ENCODE results near the gene TAS2R41.

The TAS2R41 gene, protein sequence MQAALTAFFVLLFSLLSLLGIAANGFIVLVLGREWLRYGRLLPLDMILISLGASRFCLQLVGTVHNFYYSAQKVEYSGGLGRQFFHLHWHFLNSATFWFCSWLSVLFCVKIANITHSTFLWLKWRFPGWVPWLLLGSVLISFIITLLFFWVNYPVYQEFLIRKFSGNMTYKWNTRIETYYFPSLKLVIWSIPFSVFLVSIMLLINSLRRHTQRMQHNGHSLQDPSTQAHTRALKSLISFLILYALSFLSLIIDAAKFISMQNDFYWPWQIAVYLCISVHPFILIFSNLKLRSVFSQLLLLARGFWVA

DNA sequence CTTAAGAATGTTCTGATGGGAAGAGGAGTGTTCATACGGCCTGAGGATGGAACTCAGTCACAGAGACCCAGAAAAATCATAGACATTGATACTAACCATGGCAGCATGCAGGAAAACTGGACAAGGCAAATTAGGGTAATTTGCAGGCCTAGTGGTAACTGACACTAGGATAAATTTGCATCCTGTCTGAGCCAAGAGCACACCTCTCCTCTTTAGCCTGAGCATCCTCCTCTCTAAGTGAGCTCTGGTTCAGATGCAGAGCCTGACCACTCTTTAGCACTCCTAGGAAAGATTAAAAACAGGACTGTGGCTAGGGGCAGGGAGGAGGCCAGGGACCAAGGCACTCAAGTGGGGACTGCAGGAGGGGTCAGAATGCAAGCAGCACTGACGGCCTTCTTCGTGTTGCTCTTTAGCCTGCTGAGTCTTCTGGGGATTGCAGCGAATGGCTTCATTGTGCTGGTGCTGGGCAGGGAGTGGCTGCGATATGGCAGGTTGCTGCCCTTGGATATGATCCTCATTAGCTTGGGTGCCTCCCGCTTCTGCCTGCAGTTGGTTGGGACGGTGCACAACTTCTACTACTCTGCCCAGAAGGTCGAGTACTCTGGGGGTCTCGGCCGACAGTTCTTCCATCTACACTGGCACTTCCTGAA is at the start of gene TAS2R41:
TAS2R41 (plus strand) TSS at position 373 of the 650 bp plus-strand sequence; CDS start at position 373, 0 bp downstream.
- no peak for DNase-seq

DNA sequence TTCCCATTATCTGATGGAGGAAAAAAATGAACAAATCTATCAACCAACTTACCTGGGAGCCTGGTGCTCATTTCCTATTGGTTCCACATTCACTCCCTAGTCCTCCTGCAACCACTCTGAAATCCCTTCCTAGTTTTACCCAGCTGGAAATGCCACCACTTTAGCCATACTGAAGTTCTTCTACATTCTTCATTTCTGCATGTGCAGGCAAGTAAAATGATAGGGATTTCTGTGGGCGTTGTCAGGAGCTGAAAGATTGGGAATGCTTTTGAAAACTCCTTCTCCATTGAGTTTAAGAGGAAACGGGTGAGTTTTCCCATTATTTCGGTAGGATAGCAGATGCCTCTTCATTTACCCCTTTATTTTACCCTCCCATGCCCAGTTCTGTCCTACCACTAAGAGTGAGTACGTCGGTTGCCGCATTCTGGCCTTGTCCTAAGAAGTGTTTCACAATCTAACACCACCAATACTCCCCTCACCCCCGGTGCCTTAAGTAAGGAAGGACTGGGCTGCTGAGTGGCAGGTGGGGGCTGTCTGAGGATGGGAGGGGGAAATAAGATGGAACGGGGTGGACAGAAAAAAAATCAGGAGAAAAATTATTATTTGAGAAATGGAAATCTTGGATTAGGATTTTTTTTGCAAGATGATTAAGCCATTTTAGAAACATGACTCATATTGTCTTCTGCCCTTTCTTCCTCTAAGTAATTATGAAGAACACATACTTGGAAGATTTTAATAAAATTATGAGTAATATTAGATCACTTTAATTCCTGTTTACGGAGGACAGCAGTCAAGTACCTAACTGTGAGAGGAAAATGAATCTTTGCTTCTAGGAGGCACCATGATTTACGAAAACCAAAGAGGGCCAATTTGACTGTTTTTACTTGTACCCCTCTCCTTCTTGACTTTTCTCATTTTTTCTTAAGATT is 47.6 kb upstream of the TAS2R41 start:
- no peak for DNase-seq

DNA sequence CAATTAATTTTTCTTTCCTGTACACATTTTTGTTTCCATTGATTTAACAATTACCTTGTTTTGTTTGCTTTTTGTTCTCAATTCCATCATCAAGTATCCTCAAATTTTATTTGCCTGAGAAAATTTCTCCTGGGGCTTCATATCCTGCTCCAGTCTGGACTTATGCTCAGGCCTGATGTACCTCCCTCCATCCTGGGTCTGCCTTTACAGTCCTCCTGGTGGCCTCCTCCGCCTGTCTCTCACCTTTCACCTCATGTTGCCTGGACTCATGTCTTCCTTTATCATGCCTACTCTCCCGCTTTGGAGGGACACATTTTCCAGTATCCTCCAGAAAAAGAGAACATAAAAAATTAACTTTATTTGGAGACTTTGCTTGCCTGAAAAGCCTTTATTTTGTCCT is 46.6 kb upstream of the TAS2R41 start:
- DNase-seq, result no peak

DNA sequence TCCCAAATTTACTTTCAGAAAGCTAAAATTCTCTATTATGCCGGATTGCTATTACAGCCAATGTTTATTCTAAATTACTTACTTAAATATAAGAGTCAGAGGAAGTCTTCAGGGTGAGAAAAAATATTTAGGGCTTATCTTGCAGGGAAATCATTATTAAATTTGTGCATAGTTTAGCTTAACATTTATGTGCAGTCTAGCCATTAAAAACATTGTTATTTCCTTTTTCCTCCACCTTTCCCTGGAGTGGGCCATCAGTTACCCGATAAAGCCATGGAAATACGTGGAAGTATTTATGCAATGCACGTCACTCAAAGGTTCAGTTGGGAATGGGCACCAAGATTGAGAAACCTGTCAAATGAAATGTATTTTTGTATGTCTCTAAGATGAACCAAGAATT is 43.9 kb upstream of the TAS2R41 start:
- no peak for DNase-seq

DNA sequence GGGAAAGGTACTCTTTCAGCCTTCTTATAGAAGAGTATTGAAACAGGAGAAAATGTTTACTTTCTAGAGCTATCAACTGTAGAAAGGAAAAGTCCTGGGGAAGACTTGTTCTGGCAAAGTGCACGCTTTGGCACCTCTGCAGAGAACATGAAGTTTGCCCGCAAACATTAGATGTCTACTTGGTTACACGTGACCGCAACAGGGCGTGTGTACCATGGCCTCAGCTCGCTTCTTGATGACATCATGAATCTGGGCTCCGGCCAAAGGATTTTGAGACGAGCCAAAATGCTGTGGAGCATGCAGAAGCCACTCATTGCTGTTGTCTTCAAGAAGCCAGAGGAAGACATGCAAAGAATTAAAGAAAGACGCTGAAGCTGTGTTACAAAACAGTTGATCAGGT is 43.0 kb upstream of the TAS2R41 start:
- DNase-seq, result no peak

DNA sequence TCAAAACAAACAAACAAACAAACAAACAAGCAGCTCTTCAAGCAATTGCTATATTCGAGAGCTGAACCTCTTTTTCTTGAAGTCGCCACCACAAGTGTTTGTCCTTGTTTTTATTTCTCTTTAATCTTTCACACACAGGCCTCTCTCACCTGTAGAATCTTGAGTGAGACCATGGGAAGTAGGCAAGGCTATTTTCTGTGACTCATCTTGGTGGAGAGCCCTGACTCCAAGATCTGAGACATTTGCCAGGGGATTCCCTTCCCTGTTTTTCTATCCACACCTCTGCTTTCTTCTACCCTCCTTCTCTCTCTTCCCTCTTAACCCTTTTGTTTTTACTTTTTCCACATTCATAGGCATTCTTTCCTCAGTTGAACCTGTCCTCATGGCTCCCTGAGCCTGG is 42.4 kb upstream of the TAS2R41 start:
- no peak for DNase-seq

DNA sequence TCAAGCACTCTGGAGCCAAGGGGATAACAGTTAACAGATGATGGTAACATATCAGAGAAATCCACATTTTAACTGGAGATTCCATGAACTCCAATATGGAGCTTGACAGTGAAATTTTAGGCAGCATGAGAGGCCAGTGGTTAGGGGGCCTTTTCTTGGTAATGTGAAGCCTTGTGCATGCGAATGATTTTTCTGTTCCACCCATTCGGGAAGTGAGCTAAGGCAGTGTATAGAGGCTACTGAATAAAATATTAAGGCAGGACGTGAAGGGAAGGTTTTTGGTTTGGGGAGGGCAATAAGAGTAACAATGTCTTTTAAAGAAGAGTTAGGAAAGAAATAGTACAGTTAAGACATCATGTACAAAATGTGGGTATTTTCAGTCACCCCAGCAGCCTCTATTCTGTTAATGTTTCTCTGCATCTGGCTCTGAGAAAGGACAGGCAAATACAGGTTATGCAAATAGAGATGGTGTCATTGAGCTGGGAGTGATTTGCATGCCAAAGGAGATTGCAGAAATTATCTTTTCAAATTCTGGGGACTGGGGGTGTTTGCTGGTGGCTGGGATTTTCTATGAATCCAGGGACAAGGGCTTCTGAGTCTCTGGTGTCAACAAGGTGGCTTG is 41.2 kb upstream of the TAS2R41 start:
- DNase-seq, result no peak

DNA sequence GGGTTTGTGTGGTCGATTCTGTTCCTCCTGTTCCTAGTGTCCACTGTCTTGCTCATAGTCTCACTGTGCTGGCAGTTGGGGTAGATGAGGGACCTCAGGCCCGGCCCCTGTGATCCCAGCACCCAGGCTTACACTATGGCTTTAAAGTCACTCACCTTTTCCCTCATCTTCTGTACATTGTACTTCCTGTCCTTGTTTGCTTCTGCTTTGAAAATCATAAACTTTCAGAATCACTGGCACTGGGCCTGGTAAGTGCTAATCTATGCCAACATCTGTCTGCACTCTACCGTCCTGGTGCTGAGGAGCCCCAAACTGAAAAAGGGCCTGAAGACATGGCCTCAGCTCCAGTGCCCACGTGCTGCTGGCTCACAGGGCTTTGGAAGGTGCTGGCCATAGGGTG is 40.1 kb upstream of the TAS2R41 start:
- no peak for DNase-seq

DNA sequence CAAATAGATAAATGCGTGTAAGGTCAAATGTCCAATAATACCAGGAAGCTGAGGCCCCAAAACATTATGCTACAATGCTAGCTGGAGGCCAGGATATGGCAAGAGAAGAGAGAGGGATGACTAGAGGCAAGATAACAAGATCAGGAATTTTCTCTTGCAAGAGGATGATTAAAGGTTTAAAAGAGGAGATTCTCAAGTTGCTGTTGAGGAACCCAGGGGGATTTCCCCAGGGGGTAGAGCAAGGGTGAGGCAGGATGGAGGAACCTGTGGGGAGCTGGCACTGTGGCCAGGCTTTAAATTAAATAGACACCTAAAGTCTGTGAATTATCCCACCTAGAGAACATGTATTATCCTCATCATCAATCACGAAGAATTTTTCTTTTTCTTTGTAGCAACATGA is 37.8 kb upstream of the TAS2R41 start:
- no peak for DNase-seq

DNA sequence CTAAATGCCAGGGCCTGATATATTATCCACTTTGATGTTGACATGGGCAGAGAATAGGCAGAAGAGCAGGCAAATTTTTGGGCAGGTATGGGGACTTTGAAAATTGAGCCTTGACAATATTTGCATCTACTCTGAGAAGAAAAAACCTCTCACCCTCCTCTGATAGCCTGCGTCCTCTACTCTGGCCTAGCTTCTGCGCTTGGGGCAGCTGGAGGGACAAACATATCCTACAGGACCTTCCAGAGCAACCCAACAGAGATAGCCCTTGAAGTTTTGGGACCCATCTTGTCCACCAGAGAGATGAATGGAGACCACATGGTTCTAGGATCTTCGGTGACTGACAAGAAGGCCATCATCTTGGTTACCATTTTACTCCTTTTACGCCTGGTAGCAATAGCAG is 34.5 kb upstream of the TAS2R41 start, which contains the start of gene TAS2R60:
TAS2R60 (plus strand) TSS at position 301 of the 400 bp plus-strand sequence; CDS start at position 301, 0 bp downstream.
- no peak for DNase-seq

DNA sequence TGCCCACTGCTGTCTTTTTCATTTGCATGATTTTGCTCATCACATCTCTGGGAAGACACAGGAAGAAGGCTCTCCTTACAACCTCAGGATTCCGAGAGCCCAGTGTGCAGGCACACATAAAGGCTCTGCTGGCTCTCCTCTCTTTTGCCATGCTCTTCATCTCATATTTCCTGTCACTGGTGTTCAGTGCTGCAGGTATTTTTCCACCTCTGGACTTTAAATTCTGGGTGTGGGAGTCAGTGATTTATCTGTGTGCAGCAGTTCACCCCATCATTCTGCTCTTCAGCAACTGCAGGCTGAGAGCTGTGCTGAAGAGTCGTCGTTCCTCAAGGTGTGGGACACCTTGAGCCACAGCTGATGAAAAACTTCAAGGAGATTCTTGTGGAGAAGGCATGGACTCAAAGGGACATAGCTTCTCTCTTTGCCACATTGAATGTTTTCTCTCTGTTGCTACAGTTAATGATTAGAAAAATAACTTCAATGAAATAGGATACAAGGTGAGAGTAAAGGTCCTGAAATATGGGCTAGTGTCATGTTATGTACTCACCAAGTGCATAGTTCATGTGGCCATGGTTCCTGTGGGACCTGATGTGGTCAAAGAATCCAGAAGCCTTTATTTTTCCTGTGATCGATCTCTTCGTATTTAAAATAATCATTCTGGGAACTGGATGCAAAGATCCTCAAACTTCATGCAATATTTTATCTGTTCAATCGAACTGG is 33.5 kb upstream of the TAS2R41 start:
- no peak for DNase-seq

DNA sequence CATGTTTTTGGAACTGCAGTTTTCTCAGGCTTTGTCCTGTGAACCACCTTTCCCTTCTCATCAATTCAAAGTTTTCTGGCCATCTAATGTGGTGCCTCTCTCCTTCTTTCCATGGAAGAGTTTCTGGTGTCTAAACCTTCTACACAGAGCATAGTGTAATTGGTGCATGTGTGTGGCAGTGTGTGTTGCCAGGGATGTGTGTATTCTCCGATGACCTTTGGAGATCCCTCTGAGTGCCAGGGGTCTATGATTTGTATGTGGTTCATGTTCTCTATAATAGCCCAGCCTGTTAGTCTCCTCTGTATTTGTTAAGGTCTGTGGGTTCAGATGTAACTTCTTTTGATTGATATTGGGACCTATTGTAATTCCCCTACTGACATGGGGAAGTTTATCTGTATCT is 32.9 kb upstream of the TAS2R41 start:
- DNase-seq, result no peak

DNA sequence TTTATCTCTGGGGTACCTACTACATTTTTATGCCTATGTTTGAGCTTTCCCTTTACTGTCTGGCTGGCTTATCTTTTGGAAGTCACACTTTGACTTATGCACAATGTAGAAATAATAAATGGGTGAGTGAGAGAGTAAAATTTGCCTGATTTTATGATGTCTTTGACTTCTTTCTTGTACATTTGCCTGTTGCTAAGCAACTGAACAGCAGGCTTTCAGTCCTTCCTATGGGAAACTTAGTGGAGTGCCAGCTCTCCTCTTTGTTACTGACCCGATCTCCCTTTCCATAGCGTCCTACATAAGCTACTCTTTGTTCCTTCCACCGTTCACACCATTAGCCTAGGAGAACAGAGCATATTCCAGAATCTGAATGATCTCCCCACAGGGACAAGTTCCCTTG is 30.2 kb upstream of the TAS2R41 start:
- DNase-seq, result no peak

DNA sequence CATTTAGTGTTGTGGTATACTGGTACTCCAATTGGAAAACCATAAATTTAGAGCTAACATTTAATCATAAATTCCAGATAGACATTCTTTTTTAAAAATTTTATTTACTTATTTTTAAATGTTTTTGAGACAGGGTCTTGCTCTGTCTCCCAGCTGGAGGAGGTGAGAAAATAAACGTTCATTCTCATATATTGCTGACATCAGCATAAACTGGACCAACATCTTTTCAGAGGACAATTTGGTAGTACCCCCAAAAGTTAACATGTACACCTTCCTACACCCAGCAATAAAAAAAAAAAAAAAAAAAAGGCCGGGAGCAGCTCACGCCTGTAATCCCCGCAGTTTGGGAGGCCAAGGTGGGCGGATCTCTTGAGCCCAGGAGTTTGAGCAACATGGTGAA is 29.2 kb upstream of the TAS2R41 start:
- DNase-seq, result no peak

DNA sequence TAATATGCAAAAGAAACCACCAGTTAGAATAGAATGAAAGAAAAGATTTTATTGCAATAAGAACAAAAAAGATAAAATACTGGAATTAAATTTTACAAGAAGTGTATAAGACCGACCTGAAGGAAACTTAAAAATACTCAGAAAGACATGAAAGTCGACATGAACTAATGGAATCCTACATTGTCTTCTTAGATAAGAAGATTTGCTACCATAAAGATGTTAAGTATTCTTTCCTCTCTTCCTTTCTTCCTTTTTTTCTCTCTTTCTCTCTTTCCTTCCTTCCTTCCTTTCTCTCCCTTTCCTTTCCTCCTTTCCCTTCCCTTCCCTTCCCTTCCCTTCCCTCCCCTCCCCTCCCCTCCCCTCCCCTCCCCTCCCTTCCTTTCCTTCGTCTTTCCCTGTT is 27.9 kb upstream of the TAS2R41 start:
- no peak for DNase-seq

DNA sequence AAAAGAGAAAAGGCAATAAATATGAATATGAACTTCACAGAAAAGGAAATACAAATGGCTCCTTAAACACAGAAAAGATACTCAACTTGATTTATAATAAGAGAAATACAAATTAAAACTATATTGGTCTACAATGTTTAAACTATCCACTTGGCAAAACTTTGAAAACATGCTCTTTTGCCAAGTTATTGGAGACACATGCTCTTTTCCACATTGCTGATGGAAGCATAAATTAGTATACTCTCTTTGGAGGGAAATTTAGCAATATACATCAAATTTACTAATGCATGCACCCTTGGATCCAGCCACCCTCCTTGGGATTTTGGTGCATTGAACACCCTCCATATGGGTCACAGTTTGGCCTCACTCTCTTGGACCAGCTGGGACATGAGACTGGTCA is 26.6 kb upstream of the TAS2R41 start:
- DNase-seq, result no peak

DNA sequence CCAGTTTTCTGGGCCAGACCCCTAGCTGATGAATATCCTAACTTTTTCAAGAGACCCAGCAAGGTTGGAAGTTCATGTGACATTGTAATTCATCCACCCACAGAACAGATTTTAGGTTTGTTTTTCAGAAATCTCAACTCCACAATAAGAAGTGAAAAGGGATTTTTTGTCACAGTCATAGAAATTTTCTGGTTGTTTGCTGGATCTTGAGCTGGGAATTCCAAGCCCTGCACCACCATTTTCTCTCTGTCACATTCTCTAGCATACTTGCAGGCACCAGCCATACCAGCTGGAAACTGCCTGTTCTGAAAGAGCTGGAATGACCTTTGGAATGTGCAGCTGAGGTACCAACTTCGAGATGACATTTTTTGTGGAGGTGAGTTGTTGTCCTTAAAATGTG is 25.9 kb upstream of the TAS2R41 start:
- DNase-seq, result no peak

DNA sequence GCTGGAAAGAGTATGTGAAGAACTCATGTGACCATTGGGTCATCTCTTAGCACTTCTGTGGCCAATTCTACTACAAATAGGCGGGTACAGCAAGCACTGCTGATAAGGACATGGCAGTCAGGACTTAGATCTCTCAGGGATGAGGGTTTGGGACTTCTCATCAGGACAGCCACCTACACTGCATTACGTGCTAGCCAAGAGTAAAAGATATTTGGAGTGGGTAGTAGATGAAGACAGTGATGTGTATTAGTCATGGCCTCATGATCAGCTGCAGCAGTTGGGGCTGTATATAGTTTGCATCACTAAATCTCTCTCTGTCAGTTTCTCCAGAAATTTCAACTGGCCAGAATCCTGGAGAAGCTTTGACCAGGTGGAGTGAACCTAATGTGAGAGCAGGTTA is 25.2 kb upstream of the TAS2R41 start:
- DNase-seq, result no peak

DNA sequence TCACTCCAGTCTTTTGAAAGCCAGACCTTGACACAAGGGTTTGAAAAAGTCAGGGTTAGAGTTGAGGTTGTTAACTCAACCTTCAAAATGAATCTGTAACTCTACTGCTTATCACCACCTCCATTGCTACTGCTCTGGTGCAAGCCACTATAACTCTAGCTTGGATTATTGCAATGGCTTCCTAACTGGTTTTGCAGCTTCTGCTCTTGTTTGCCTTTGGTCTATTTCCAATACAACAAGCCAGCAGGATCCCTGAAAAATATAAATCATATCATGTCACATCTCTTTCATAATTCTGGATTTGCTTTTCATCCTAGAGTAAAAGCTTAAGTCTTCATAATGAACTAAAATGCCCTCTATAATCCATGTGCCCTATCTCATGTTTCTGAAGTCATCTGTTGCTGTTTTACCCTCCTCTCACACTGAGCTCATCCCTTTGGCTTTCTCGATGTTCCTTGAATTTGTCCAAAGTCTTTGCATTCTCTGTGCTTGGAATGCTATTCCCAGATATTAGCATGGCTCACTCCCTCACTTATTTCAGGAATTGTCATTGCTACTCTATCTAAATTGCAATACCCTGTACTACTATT is 23.5 kb upstream of the TAS2R41 start:
- DNase-seq, result no peak

DNA sequence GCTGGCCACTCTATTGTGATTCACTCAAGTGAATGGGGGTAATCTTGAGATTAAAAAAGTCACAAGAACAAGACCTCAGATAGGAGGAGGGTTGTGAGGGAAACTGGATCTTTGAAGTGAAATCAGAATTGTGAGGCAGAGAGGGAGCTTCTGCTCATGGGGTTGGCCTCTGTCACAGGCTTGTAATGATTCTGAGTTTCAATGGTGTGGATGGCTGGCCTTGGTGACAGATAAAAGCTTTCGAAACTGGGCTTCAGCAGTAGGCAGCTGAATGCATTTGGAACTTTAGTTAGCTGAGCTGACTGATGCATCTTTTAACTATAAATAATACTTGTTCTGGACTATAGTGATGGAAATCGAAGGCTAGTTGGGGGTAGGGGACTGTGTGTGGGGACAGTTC is 22.2 kb upstream of the TAS2R41 start:
- DNase-seq, result no peak

DNA sequence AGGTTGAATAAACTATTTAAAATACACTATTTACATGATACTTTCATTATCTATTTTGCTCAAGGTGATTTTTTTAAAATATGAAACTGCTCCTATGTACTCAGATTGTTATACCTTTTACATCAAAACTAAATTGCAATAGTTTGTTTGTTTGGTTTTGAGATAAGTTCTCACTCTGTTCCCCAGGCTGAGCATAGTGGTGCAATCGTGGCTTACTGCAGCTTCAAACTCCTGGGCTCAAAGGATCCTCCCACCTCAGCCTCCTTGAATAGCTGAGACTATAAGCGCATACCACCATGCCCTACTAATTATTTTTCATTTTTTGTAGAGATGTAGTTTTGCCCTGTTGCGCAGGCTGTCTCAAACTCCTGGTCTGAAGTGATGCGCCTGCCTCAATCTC is 21.7 kb upstream of the TAS2R41 start:
- DNase-seq, result no peak

Data from NCI-H1105 (cell line).